Stromal cell of bone marrow (primary cell): Measurements from ENCODE around the gene IFNAR1.
"Not testable (repeated sequence)": the region's sequence is repeated elsewhere in the genome, so short reads cannot be mapped to it uniquely, and the experiment has no call there.

Experiments used
- DNase-seq: peaks from one replicate; pipeline ENCODE4 v3.0.0-alpha.2; 2012; ENCODE audit warnings: low read depth

Gene IFNAR1

DNA sequence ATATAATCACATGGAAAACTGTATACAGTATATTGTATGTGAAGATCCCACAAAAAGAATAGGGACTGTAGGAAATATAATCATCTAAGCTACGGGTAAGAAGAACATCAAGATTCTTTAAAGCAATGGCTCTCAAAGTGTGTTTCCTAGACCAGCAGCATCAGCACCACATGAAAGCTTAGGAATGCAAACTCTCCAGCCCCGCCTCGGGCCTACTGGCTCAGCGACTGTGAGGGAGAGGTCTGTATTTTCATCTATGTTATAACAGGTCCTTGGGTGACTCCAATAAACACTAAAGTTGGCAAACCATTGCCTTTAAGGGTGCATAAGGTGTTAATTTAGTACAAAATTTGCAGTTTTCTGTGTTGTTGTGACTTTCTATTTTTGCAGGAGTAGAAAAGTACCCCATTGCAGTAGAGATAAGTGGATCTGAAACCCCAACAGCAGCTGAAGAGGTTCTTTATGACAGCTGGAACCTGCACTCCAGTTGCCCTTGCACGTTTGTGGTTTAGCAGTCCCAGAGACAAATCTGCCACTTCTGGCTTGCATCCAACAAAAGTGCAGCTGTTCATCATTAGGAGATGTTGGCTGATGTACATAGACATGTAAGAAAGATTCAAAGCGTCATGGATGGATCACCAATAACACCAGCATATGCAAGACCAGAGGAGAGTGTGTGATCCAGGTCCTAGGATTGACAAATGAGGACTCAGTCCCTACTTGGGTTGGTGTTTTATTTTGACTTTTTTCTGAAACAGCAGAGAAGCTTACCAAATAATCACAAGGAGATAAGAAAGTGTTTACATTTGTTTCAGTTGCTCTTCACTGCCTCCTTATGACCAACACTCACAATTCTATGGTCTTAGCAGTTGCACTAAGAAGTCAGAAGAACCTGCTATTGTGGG, 15.9 kb upstream of the IFNAR1 start:
- DNase-seq = no peak

DNA sequence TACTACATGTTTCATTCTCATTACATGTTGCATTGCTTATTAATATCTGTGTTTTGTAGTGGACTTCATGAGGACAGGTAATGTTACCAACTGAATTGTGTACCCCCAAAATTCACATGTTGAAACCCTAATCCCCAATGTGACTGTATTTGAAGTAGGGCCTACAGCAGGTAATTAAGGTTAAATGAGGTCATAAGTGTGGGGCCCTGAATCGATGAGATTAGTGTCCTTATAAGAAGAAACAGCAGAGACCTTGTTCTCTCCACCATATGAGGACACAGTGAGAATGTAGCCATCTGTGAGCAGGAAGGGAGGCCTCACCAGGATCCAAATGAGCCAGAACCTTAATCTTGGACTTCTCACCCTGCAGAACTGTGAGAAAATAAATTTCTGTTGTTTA, 15.0 kb upstream of the IFNAR1 start:
- no peak for DNase-seq

DNA sequence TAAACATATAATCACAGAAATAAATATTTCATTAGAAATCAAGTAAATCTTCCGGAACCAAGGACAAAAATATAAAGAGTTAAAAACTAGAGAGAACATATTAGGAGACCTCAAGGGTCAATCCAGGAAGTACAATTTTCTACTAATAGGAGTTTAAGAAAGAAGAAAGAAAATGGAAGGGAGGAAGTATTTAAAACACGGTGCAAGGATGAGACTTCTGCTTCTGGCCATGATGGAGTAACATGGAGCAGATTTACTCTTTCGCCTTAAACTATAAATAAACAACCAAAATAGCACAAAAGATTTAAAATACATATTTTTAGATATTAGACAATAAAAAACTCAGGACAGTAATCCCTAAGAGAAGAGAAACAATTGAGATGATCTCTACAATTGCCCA, 12.6 kb upstream of the IFNAR1 start:
- DNase-seq = no peak

DNA sequence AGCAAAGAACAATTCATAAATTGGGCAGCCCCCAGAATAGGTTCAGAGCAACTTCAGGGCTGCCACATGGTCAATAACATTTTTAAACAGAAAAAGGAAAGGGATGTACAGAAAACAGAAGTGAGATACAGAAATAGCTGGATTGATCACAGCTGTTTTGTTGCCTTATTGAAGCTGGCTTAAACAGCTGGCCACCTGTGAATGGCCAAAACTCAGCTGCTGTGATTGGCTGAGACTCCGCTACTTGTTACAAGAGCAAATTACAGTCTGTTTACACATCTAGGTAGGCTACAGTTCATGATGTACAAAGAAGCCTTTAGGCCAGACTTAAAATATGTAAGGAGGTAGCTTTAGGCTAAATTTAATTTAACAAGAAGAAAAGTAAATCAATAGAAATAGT, 11.6 kb upstream of the IFNAR1 start:
- no peak for DNase-seq

DNA sequence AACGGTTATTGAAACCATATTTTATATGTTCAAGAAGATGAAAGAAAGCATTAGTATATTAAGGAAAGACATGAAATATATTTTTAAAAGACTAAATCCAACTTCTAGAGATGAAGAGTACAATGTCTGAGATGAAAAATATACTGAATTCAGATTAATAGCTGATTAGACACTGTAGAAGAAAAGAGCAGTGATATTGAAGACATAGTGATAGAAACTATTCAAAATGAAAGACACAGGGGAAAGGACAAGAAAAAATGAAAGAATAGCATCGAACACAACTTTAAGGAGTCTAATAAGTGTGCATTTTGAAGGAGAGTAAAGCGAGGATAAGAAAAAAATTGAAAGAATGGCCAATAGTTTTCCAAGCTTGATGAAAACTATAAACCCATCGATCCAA, 11.2 kb upstream of the IFNAR1 start:
- no peak for DNase-seq

DNA sequence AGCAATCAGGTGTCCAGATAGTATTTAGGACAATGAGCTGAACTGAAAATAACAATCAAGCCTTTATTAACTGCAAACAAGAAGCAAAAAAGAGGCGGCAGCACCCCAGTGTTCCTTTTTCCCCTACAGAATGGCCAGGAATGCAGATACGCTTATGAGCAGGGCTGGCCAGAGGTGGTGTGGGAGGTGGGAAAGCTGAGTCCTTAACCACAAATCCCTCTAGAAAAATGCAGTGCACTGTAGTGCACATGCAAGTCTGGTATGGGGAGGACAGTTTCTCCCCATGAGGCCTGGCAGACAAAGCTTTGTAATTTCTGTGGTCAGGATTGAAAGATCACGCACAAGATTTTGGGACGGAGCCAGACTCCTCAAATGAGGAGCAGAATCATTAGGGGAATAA, 10.7 kb upstream of the IFNAR1 start:
- DNase-seq = no peak

DNA sequence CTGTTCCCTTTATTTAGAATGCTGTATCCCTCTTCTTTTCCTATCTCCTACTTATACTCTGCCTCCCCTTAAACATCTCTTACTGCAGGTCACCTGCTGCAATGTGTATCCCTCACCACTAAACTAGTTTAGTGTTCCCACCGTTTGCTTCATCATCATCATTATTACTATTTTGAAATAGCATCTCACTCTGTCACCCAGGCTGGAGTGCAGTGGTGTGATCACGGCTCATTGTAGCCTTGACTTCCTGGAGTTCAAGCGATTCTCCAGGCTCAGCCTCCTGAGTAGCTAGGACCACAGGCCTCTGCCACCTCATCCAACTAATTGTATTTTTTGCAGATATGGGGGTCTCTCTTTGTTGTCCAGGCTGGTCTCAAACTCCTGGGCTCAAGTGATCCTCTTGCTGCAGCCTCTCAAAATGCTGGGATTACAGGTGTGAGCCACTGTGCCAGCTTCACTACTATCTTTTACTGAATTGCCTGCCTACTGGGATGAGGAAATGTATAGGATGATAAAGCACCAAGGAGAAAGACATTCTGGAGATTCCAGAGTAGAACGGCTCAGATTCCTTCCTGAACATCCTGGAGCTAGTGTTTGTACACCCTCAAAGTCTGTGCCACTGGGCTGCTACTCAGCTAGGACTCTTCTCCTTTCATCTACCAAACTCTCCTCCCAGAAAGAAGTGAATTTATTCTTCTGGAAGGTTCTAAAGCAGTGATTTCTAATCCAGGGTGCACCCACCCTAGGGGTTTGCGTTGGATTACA, 8.6 kb upstream of the IFNAR1 start:
- DNase-seq = no peak

DNA sequence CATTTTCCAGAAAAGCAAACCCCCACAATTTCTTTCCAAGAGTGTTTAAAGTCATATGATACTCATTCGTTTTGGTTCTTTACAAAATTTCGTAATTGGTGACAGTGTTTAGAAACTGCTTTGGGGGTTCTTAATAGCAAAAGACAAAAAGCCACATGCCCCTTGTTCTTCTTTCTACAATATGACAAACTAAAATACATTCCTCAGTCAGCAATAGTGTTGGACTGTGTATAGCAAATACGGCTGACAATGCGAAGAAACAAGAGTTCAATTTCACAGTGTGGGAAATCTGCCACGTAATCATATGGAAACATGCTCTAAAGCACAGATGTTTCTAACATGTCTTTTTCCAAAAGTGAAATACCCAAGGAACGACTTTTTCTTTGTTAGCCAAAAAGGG, 7.6 kb upstream of the IFNAR1 start:
- DNase-seq = no peak

DNA sequence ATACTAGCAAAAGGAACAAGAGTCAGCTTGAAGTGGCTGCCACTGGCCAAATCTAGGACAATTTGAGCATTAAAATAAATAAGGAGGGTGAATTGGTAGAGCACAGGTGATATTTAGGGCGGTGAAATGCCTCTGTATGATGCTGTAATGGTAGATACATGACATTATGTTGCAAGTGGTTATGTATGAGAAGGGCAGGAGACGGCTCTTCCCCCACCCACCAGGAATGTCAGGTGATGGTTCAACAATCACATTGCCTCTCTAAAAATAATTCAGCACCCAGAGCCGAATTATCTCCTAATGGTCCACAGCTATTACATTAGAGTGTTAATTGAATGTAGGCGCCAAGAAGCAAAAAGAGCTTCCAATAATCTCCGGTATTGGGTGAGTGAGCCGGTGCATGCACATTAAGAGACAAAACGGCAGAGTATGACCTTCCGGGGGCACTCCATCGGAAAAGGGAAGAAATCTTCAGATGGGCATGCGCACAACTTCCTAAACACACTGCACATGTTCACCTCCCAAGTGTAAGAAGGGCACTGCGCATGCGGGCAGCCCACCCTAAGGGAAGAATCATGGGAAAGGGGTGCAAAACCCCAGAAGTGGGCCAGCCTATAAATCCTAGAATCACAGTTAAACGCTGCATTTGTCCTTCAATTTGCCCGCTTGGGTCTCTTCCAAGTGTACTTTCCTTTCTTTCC, 6.8 kb upstream of the IFNAR1 start:
- DNase-seq = no peak

DNA sequence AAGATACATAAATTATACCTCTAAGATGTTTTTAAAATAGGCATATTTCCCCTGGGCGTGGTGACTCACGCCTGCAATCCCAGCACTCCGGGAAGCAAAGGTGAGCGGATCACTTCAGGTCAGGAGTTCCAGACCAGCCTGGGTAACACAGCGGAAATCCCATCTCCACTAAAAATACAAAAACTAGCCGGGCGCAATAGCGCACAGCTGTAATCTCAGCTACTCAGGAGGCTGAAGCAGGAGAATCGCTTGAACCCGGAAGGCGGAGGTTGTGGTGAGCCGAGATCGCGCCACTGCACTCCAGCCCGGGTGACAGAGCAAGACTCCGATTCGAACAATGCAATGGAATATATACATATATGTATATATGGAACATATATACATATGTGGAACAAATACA, 3.8 kb upstream of the IFNAR1 start:
- not testable (repeated sequence) for DNase-seq

DNA sequence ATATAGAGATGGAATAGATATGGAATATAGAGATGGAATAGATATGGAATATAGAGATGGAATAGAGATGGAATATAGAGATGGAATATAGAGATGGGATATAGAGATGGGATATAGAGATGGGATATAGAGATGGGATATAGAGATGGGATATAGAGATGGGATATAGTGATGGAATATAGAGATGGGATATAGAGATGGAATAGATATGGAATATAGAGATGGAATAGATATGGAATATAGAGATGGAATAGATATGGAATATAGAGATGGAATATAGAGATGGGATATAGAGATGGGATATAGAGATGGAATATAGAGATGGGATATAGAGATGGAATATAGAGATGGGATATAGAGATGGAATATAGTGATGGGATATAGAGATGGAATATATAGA, 1.2 kb upstream of the IFNAR1 start:
- DNase-seq = not testable (repeated sequence)

DNA sequence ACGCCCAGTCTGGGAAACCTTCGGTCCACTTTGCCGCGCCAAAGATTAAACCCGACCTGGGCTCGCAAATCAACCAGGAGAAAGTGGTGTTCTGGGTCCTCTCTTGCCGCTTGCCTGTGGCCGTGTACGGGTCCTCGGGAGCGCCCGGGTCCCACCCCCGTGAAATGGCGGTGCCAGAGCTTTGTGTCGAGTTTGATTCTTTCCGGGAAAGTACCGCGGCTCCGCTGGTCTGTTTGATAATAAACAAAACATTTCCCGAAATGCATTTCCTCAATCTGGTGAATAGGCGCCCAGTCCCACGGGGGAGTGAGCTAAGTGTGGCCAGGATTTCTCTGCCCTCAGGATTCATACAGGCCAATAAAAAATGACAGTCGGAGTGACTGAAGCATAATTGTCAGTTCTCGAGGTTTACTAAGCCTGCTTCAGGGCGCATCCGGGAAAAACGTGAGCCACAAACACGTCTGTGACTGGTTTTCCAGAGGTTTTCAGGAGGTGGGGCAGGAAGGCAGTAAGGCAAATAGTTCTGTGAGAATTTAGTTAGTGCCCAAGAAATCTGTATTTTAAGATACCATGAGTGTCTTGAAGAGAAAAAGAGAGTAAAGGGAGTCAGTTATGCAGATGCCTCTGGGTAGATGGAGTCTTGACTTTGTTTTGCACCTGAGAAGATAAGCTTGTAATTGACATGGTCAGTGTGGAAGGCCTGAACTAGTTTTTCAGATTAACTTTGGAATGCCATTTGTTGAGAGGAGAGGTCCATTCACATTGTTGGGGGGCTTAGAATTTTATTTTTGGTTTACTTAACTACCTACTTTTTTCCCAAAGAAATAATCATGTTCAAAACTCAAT, 675 bp downstream of the IFNAR1 start:
- DNase-seq = peak; percentile 67

DNA sequence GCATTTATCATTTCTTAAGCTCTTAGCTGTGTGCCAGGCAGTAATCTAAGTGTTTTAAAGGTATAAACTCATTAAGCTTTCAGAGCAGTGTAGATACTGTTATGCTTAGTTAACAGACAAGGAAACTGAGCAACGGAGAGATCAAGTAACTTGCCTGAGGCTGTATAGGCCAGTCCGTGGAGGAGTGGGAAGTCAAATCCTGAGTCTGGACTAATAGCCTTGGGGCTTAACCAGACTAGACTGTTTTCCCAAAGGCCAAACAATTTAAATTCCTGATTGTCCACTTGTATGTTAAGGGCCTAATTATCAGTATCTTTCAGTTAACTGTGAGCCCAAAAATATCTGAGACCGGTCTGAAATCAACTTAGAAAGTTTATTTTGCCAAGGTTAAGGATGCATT, 2.6 kb downstream of the IFNAR1 start:
- DNase-seq = no peak

DNA sequence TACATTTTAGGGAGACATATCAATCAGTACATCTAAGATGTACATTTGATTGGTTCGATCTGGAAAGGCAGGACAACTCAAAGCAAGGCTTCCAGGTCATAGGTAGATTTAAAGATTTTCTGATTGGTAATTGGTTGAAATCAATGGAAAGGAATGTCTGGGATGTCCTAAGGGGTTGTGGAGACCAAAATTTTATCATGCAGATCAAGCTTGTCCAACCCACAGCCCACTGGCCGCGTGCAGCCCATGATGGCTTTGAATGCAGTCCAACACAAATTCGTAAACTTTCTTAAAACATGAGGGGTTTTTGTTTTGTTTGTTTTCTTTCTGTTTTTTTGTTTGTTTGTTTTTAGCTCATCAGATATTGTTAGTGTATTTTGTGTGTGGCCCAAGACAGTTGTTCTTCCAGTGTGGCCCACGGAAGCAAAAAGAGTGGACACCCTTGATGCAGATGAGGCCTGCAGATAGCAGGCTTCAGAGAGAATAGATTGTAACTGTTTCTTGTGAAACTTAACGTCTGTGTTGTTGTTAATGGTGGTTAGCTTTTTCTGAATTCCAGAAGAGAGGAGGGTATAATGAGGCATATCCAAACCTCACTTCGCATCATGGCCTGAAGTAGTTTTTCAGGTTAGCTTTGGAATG, 3.1 kb downstream of the IFNAR1 start:
- DNase-seq = no peak

DNA sequence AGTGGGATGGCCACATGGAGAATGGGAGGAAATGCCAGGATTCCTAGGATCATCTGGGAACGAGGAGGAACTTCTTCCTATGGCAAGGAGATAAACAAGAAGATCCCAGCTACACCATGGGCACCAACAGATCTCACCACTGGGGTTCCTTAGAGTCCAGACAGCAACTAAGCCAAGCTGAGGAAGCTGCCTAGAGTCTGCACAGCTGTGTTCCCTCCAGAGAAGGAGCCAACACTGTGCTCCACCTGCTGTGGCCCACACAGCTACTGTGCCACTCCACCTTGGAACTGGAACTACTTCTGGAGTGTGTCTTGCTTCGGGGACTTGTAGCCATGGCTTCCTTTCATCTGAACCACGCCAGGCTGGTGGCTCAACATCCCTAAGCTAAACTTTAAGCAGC, 6.0 kb downstream of the IFNAR1 start:
- no peak for DNase-seq

DNA sequence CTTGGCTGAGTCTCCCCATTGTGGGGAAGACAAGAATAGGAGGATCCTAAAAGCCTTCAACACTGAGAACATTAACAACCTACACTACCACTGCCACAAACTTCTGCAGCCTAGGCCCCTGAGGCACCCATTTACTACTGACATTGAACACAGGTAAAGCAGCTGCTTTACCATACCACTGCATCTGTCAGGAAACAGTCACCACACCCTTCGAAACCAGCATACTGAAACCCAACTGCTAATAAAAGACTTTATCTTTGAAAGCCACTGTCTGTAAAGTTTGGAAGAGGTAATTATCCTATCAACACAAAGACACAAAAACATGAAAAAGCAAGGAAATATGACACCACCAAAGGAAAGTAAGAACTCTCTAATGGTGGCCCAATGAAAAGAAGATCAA, 7.4 kb downstream of the IFNAR1 start:
- DNase-seq = no peak

DNA sequence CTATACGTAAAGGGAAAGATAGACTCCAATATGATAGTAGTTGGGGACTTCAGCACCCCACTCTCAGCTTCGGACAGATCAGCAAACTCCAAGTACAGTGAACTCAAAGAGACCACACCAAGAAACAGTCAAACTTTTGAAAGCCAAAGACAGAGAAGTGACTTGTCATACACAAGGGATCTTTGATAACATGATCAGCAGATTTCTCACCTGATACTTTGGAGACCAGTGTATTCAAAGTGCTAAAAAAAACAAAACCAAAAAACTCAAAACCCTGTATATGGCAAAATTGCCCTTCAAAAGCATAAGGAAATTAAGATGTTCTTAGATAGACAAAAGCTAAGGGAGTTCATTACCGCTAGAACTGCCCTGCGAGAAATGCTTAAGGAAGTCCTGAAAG, 9.4 kb downstream of the IFNAR1 start:
- DNase-seq = no peak

DNA sequence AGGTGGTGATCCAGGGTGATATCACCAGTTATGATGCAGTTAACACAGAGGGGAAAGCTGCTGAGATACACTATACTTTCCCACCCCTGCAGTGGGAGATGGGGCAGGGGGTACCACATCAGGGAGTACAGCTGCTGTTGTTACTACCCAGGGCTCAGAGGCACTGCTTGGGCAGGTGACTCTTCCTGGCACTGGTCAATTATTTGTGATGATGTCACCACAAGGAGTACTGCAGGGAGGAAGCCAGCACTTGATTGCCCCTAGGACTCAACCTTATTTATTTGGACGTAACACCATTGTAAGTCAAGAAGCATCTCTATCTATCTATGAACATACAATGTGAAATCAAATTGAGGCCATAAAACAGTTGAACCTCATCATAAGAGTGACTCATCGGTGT, 10.1 kb downstream of the IFNAR1 start:
- no peak for DNase-seq

DNA sequence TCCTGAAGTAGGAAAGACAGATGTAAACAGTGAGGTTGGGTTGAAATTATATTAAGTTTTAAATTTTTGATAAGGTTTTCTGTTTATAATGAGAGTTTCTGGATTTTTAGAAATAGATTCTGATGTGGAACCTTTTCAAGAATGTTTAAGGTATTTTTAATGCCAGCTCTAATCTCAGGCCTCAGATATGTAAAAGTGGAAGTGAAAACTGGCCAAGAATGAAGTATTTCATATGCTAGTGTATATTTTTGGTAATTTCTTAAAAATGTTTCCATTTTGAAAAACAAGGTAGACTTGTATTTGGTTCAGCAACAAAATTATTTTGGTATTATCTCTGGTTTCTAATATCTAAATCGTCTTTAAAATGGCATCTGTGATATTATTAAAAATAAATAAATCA, 14.4 kb downstream of the IFNAR1 start:
- DNase-seq = no peak

DNA sequence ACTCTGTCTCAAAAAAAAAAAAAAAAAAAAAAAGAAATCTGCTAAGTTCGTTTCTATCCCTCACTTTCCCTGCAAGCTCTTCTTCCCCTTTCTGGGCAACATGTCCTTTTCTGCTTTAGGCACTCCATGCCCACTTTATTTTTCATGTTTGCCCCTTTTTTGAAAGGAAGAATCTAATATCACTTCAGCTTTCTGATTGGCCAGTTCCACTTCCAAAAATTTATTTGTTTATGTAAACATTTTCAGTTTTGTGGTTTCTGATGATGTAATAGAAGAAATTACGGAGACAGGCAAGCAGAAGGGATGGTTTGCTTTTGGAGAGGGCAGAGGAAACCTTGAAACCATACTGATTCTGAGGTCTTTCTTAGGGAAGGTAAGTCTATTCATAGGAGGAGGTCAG, 15.1 kb downstream of the IFNAR1 start:
- DNase-seq = no peak

DNA sequence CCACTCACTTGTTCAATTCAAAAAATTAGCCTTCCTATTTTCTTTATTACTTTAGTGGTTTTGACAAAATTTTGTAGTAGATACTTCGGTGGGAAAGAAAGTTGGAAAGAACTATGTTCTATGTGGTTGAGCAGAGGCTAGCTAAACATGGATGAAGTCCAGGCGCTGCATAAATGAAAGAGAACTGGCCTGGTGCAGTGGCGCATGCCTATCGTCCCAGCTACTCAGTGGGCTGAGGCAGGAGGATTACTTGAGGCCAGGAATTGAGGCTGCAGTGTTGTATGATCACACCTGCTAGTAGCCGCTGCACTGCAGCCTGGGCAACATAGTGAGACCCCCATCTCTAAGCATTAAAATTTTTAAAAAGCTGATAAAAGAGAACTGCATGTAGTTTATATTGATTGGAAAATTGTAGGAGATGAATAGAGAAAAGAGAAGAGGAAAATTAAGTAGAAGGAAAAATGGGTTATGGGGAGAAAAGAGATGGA, 21.0 kb downstream of the IFNAR1 start:
- no peak for DNase-seq
